H9 (cell line): ENCODE data around the gene TMBIM1. TPM values are rescaled to one million over a fixed set of nuclear protein-coding genes. Genes with fewer than 3 reads are reported as not detected.

Experiments used
- DNase-seq: peaks from one replicate; pipeline ENCODE4 v3.0.0-alpha.2; 2017
- H2AFZ ChIP-seq: one replicate; pipeline ENCODE4 v1.6.1; 2013; ENCODE audit warnings: mild to moderate bottlenecking, low read length, control low read depth, moderate library complexity
- H2AK5ac ChIP-seq: 2 replicates; pipeline ENCODE4 v1.6.1; 2013; ENCODE audit warnings: low read length, control low read depth, mixed read lengths; ENCODE audit not compliant: insufficient read length
- H2BK120ac ChIP-seq: one replicate; pipeline ENCODE4 v1.6.1; 2013; ENCODE audit warnings: low read depth, mild to moderate bottlenecking, low read length, control low read depth, inconsistent platforms; ENCODE audit not compliant: poor library complexity, severe bottlenecking
- H2BK12ac ChIP-seq: 2 replicates; pipeline ENCODE4 v1.6.1; 2013; ENCODE audit warnings: low read length, control low read depth, mixed read lengths, low read depth; ENCODE audit not compliant: insufficient read length
- H2BK15ac ChIP-seq: 2 replicates; pipeline ENCODE4 v1.6.1; 2013; ENCODE audit warnings: low read depth, low read length, control low read depth
- H2BK20ac ChIP-seq: one replicate; pipeline ENCODE4 v1.6.1; 2013; ENCODE audit warnings: low read depth, mild to moderate bottlenecking, low read length, control low read depth, inconsistent platforms; ENCODE audit not compliant: poor library complexity, severe bottlenecking
- H2BK5ac ChIP-seq: 2 replicates; pipeline ENCODE4 v1.6.1; 2013; ENCODE audit warnings: low read length, control low read depth, mixed read lengths; ENCODE audit not compliant: insufficient read length
- H3K14ac ChIP-seq: 2 replicates; pipeline ENCODE4 v1.6.1; 2013; ENCODE audit warnings: low read length, control low read depth; ENCODE audit not compliant: insufficient read depth
- H3K18ac ChIP-seq: 2 replicates; pipeline ENCODE4 v1.6.1; 2013; ENCODE audit warnings: low read depth, mild to moderate bottlenecking, mixed read lengths, low read length, control low read depth; ENCODE audit not compliant: insufficient read length
- H3K23ac ChIP-seq: 2 replicates; pipeline ENCODE4 v1.6.1; 2013; ENCODE audit warnings: low read length, control low read depth, mixed read lengths, low read depth; ENCODE audit not compliant: insufficient read length
- H3K23me2 ChIP-seq: 2 replicates; pipeline ENCODE4 v1.6.1; 2013; ENCODE audit warnings: low read depth, mild to moderate bottlenecking, mixed read lengths, low read length, control low read depth; ENCODE audit not compliant: insufficient read length, poor library complexity, severe bottlenecking
- H3K27ac ChIP-seq: 2 replicates; pipeline ENCODE4 v1.5.1; 2013; ENCODE audit warnings: low read length, control low read depth, mixed read lengths, low read depth; ENCODE audit not compliant: insufficient read length
- H3K27me3 ChIP-seq: 2 replicates; pipeline ENCODE4 v1.6.1; 2013; ENCODE audit warnings: low read length, control low read depth, inconsistent platforms; ENCODE audit not compliant: insufficient read depth
- H3K4ac ChIP-seq: 2 replicates; pipeline ENCODE4 v1.6.1; 2013; ENCODE audit warnings: low read depth, mild to moderate bottlenecking, control low read depth, inconsistent platforms, low read length, moderate library complexity
- H3K4me1 ChIP-seq: 2 replicates; pipeline ENCODE4 v1.6.1; 2013; ENCODE audit warnings: low read length, control low read depth, inconsistent platforms; ENCODE audit not compliant: insufficient read depth
- H3K4me2 ChIP-seq: 2 replicates; pipeline ENCODE4 v1.6.1; 2013; ENCODE audit warnings: low read length, control low read depth, mixed read lengths; ENCODE audit not compliant: insufficient read length, insufficient read depth
- H3K56ac ChIP-seq: 2 replicates; pipeline ENCODE4 v1.6.1; 2013; ENCODE audit warnings: low read depth, mild to moderate bottlenecking, mixed read lengths, low read length, control low read depth; ENCODE audit not compliant: insufficient read length
- H3K79me1 ChIP-seq: 2 replicates; pipeline ENCODE4 v1.6.1; 2013; ENCODE audit warnings: low read depth, mild to moderate bottlenecking, moderate library complexity, low read length, control low read depth, inconsistent platforms; ENCODE audit not compliant: insufficient read depth, poor library complexity, severe bottlenecking
- H3K79me2 ChIP-seq: 2 replicates; pipeline ENCODE4 v1.6.1; 2013; ENCODE audit warnings: low read length, control low read depth, inconsistent platforms; ENCODE audit not compliant: insufficient read depth
- H3K9ac ChIP-seq: 2 replicates; pipeline ENCODE4 v1.6.1; 2013; ENCODE audit warnings: low read length, control low read depth, mixed read lengths; ENCODE audit not compliant: insufficient read length; ENCODE audit errors: extremely low read depth
- H3K9me3 ChIP-seq: one replicate; pipeline ENCODE4 v1.6.1; 2013; ENCODE audit warnings: low read depth, low read length, inconsistent platforms; ENCODE audit not compliant: control insufficient read depth
- H3T11ph ChIP-seq: one replicate; pipeline ENCODE4 v1.6.1; 2013; ENCODE audit warnings: mild to moderate bottlenecking, low read length, control low read depth, inconsistent platforms
- H4K20me1 ChIP-seq: one replicate; pipeline ENCODE4 v1.6.1; 2013; ENCODE audit not compliant: control insufficient read depth, insufficient read length, insufficient read depth
- H4K5ac ChIP-seq: 2 replicates; pipeline ENCODE4 v1.6.1; 2013; ENCODE audit warnings: low read depth, mild to moderate bottlenecking, mixed read lengths, low read length, control low read depth; ENCODE audit not compliant: insufficient read length
- H4K8ac ChIP-seq: replicated peaks from 2 replicates; pipeline ENCODE4 v1.6.1; 2013; ENCODE audit warnings: low read length, control low read depth, mixed read lengths, low read depth; ENCODE audit not compliant: insufficient read length
- H4K91ac ChIP-seq: 2 replicates; pipeline ENCODE4 v1.6.1; 2013; ENCODE audit warnings: low read depth, mild to moderate bottlenecking, moderate library complexity, mixed read lengths, low read length, control low read depth; ENCODE audit not compliant: insufficient read length
- H3K27ac Mint-ChIP-seq, 3 experiments: 2 replicates in 2 of 3; 3 replicates in 1 of 3; pipeline ENCODE4 v1.8.0; 2020 to 2021; ENCODE audit warnings: mixed read lengths in 3 of 3, mild to moderate bottlenecking in 1 of 3, moderate library complexity in 1 of 3
- H3K27me3 Mint-ChIP-seq: 2 replicates; pipeline ENCODE4 v1.8.0; 2021; ENCODE audit warnings: low read depth, mild to moderate bottlenecking, moderate library complexity, mixed read lengths
- H3K36me3 Mint-ChIP-seq, 3 experiments: 2 replicates in 2 of 3; 3 replicates in 1 of 3; pipeline ENCODE4 v1.8.0; 2020 to 2021; ENCODE audit warnings: low read depth in 3 of 3, mixed read lengths in 3 of 3; ENCODE audit not compliant: insufficient read depth in 1 of 3
- H3K4me1 Mint-ChIP-seq, 2 experiments: 2 replicates each; pipeline ENCODE4 v1.8.0; 2020; ENCODE audit warnings: mixed read lengths in 2 of 2
- H3K4me3 Mint-ChIP-seq, 2 experiments: 2 replicates in 1 of 2; 3 replicates in 1 of 2; pipeline ENCODE4 v1.8.0; 2020 to 2021; ENCODE audit warnings: mild to moderate bottlenecking in 2 of 2, mixed read lengths in 2 of 2, moderate library complexity in 1 of 2
- H3K9me3 Mint-ChIP-seq, 2 experiments: 2 replicates in 1 of 2; 3 replicates in 1 of 2; pipeline ENCODE4 v1.8.0; 2020; ENCODE audit warnings: mild to moderate bottlenecking in 2 of 2, mixed read lengths in 2 of 2, moderate library complexity in 1 of 2
- CTCF ChIP-seq: fragments of 200-600 bp; sonication (generic); conservative IDR thresholded peaks from 3 replicates; pipeline ENCODE4 v1.8.0; 2021; ENCODE audit warnings: antibody characterized with exemption, mild to moderate bottlenecking
- WGBS: extraction: QIAGEN DNeasy Blood & Tissue Kit; methylation state at CpG from one replicate; pipeline ENCODE4 v1.1.7; 2013; ENCODE audit warnings: missing lambda C conversion rate, low lambda C conversion rate, mixed read lengths; ENCODE audit not compliant: insufficient read length; ENCODE audit errors: extremely low coverage; 5-methylcytosine and 5-hydroxymethylcytosine counted together
- total RNA-seq: library from RNA; stranded (reverse); gene quantifications from 2 replicates; pipeline ENCODE4 v1.2.1, GENCODE V29; 2021

Gene TMBIM1
- total RNA-seq, 1 experiment from 2014 or later: 17.4 TPM

GRCh38 chr2:218307415-218308090, 15.2 kb upstream of the TMBIM1 start:
- Histone ChIP-seq H3K4ac (no peak overlapping the region), H3K23me2 (no peaks in the 10 kb centered on the region), H3K27ac (no peak overlapping the region), H4K5ac (no peak overlapping the region), H3K56ac (no peak overlapping the region), H2BK5ac (no peak overlapping the region), H2BK120ac (no peak overlapping the region), H3K9me3 (no peaks in the 10 kb centered on the region), H3K4me2 (no peak overlapping the region), H2AFZ (no peak overlapping the region), H3K27me3 (no peaks in the 10 kb centered on the region), H3K79me2 (no peaks in the 10 kb centered on the region), H3K14ac (no peak overlapping the region), H2BK20ac (no peak overlapping the region), H3T11ph (no peak overlapping the region), H2AK5ac (no peak overlapping the region), H4K20me1 (no peaks in the 10 kb centered on the region), H3K23ac (no peak overlapping the region), H2BK12ac (no peak overlapping the region), H2BK15ac (no peak overlapping the region), H3K79me1 (no peaks in the 10 kb centered on the region), H3K18ac (no peak overlapping the region), H4K91ac (no peak overlapping the region), H3K4me1 (no peaks in the 10 kb centered on the region), H3K9ac (no peak overlapping the region), H4K8ac (no peak overlapping the region)
- Mint-ChIP-seq H3K27me3 (peaks cover 1% of the 10 kb centered on the region), H3K36me3 (no peaks in the 10 kb centered on the region; a peak in 1 of 7 replicates), H3K4me3 (no peak overlapping the region), H3K4me1 (peaks cover 4 to 12% of the 10 kb centered on the region in 2 experiments; a peak in 3 of 4 replicates), H3K9me3 (peaks cover 0 to 3% of the 10 kb centered on the region in 2 experiments; a peak in 1 of 5 replicates), H3K27ac (no peak overlapping the region; a peak in 1 of 7 replicates)
- no peak for TF ChIP-seq CTCF
- DNase-seq: no peak
- WGBS: no CpG with 5 or more reads among the region's 6 CpGs
